ENCODE results near the gene ROS1. TPM values are rescaled to one million over a fixed set of nuclear protein-coding genes. Genes with fewer than 3 reads are reported as not detected.

Gene ROS1
- total RNA-seq, 1 donor from 2014 or later, result not detected

GRCh38 chr6:117338567-117338966, 87.2 kb downstream of the ROS1 start:
- TF ChIP-seq CTCF (IDR thresholded peaks at IDR 0.05) (no peak), EZH2 (IDR thresholded peaks at IDR 0.05) (no peak), EZH2phosphoT487 (IDR thresholded peaks at IDR 0.05) (no peak)
- H2AFZ ChIP-seq (replicated peaks), result no peak overlapping the region
- no peaks in the 10 kb centered on the region for H3K27me3 ChIP-seq
- Mint-ChIP-seq H3K4me3 (no peak overlapping the region), H3K27me3 (ENCODE audit: insufficient read depth, low read depth) (peaks cover 2% of the 10 kb centered on the region), H3K4me1 (no peaks in the 10 kb centered on the region), H3K9me3 (no peaks in the 10 kb centered on the region), H3K36me3 (no peaks in the 10 kb centered on the region), H3K27ac (no peak overlapping the region)
- no peak overlapping the region for H3K9ac ChIP-seq
- H3F3A ChIP-seq (ENCODE audit: low read depth), result no peaks in the 10 kb centered on the region
- no peaks in the 10 kb centered on the region for H4K20me1 ChIP-seq (ENCODE audit: low read depth)
- no peak overlapping the region for H3K4me2 ChIP-seq
- no peak overlapping the region for H3K27ac ChIP-seq
- no peaks in the 10 kb centered on the region for H3K36me3 ChIP-seq
- DNase-seq (ENCODE audit: low spot score), result no peak
- no peaks in the 10 kb centered on the region for H3K4me1 ChIP-seq
- H3K4me3 ChIP-seq, result no peak overlapping the region
- H3K9me3 ChIP-seq (ENCODE audit: low read depth), result no peaks in the 10 kb centered on the region
- no peaks in the 10 kb centered on the region for H3K79me2 ChIP-seq (ENCODE audit: low read depth)

- Histone ChIP-seq H3K4me3 (no peak overlapping the region), H3F3A (ENCODE audit: low read depth) (no peaks in the 10 kb centered on the region), H3K36me3 (no peaks in the 10 kb centered on the region), H3K4me2 (no peak overlapping the region), H3K4me1 (no peaks in the 10 kb centered on the region), H2AFZ (replicated peaks) (peak overlapping the region; percentile 57), H4K20me1 (ENCODE audit: low read depth) (no peaks in the 10 kb centered on the region), H3K9me3 (ENCODE audit: low read depth) (no peaks in the 10 kb centered on the region), H3K27me3 (no peaks in the 10 kb centered on the region), H3K9ac (no peak overlapping the region), H3K79me2 (ENCODE audit: low read depth) (no peaks in the 10 kb centered on the region), H3K27ac (no peak overlapping the region)
- H3K27ac Mint-ChIP-seq, result no peak overlapping the region
- H3K27me3 Mint-ChIP-seq (ENCODE audit: insufficient read depth, low read depth), result no peaks in the 10 kb centered on the region
- peaks cover 6% of the 10 kb centered on the region for H3K9me3 Mint-ChIP-seq
- H3K4me3 Mint-ChIP-seq, result no peak overlapping the region
- peak; percentile 40 for DNase-seq (ENCODE audit: low spot score)
- no peaks in the 10 kb centered on the region for H3K4me1 Mint-ChIP-seq
- no peak for TF ChIP-seq EZH2phosphoT487 (IDR thresholded peaks at IDR 0.05)
- no peak for TF ChIP-seq EZH2 (IDR thresholded peaks at IDR 0.05)
- TF ChIP-seq CTCF (IDR thresholded peaks at IDR 0.05), result no peak
- no peaks in the 10 kb centered on the region for H3K36me3 Mint-ChIP-seq
Observed at GRCh38 chr6:117329926-117330325, 95.8 kb downstream of the ROS1 start.

- no peak overlapping the region for H3K4me2 ChIP-seq
- Mint-ChIP-seq H3K27me3 (ENCODE audit: insufficient read depth, low read depth) (no peaks in the 10 kb centered on the region), H3K4me3 (no peak overlapping the region), H3K27ac (no peak overlapping the region), H3K9me3 (peaks cover 6% of the 10 kb centered on the region), H3K4me1 (no peaks in the 10 kb centered on the region), H3K36me3 (no peaks in the 10 kb centered on the region)
- H2AFZ ChIP-seq (replicated peaks), result no peak overlapping the region
- no peak overlapping the region for H3K4me3 ChIP-seq
- TF ChIP-seq CTCF (IDR thresholded peaks at IDR 0.05) (no peak), EZH2 (IDR thresholded peaks at IDR 0.05) (no peak), EZH2phosphoT487 (IDR thresholded peaks at IDR 0.05) (no peak)
- H3K4me1 ChIP-seq, result no peaks in the 10 kb centered on the region
- H3K79me2 ChIP-seq (ENCODE audit: low read depth), result no peaks in the 10 kb centered on the region
- no peak for DNase-seq (ENCODE audit: low spot score)
- no peak overlapping the region for H3K9ac ChIP-seq
- H3F3A ChIP-seq (ENCODE audit: low read depth), result no peaks in the 10 kb centered on the region
- no peaks in the 10 kb centered on the region for H3K27me3 ChIP-seq
- H3K36me3 ChIP-seq, result no peaks in the 10 kb centered on the region
- H4K20me1 ChIP-seq (ENCODE audit: low read depth), result no peaks in the 10 kb centered on the region
- no peak overlapping the region for H3K27ac ChIP-seq
- no peaks in the 10 kb centered on the region for H3K9me3 ChIP-seq (ENCODE audit: low read depth)
Observed at GRCh38 chr6:117328500-117328899, 97.2 kb downstream of the ROS1 start.

Data from neural progenitor cell (in vitro differentiated cells).